Trophoblast cell (in vitro differentiated cells and primary cell): Measurements from ENCODE around the gene GDE1.
A peak's percentile ranks its signal among the peaks of the same experiment; 100 is the strongest.

Experiments used
- DNase-seq, 2 donors: peaks; one replicate each; pipeline ENCODE4 v3.0.0-alpha.2; 2016
- H2AFZ ChIP-seq: 2 replicates; pipeline ENCODE4 v1.6.1; 2013; ENCODE audit warnings: low read length, moderate library complexity, mild to moderate bottlenecking; ENCODE audit not compliant: insufficient read depth, poor library complexity
- H2AK5ac ChIP-seq: 2 replicates; pipeline ENCODE4 v1.6.1; 2013; ENCODE audit warnings: mild to moderate bottlenecking, low read length
- H2BK120ac ChIP-seq: 2 replicates; pipeline ENCODE4 v1.6.1; 2013; ENCODE audit warnings: low read length, mild to moderate bottlenecking, moderate library complexity; ENCODE audit not compliant: insufficient read depth, poor library complexity
- H2BK12ac ChIP-seq: 2 replicates; pipeline ENCODE4 v1.6.1; 2013; ENCODE audit warnings: mild to moderate bottlenecking, low read length, moderate library complexity
- H2BK5ac ChIP-seq: 2 replicates; pipeline ENCODE4 v1.6.1; 2013; ENCODE audit warnings: low read length, low read depth, moderate library complexity, mild to moderate bottlenecking; ENCODE audit not compliant: poor library complexity
- H3K14ac ChIP-seq: 2 replicates; pipeline ENCODE4 v1.6.1; 2013; ENCODE audit warnings: mild to moderate bottlenecking, low read length
- H3K18ac ChIP-seq: 2 replicates; pipeline ENCODE4 v1.6.1; 2013; ENCODE audit warnings: mild to moderate bottlenecking, low read length
- H3K23ac ChIP-seq: 2 replicates; pipeline ENCODE4 v1.6.1; 2013; ENCODE audit warnings: low read length
- H3K27ac ChIP-seq: 2 replicates; pipeline ENCODE4 v1.5.1; 2013; ENCODE audit warnings: low read depth, mild to moderate bottlenecking, inconsistent platforms, low read length, moderate library complexity
- H3K27me3 ChIP-seq: 2 replicates; pipeline ENCODE4 v1.6.1; 2013; ENCODE audit warnings: inconsistent platforms, mild to moderate bottlenecking, low read length, moderate library complexity; ENCODE audit not compliant: insufficient read depth
- H3K36me3 ChIP-seq, 2 experiments: 1 replicate in 1 of 2; 2 replicates in 1 of 2; pipeline ENCODE4 v1.6.1; 2013; ENCODE audit warnings: low read length in 2 of 2, mild to moderate bottlenecking in 2 of 2, moderate library complexity in 1 of 2; ENCODE audit not compliant: insufficient read depth in 2 of 2, control insufficient read depth in 1 of 2
- H3K4ac ChIP-seq: 2 replicates; pipeline ENCODE4 v1.6.1; 2013; ENCODE audit warnings: low read depth, mild to moderate bottlenecking, low read length, moderate library complexity
- H3K4me1 ChIP-seq, 2 experiments: 1 replicate in 1 of 2; 2 replicates in 1 of 2; pipeline ENCODE4 v1.6.1; 2013; ENCODE audit warnings: low read length in 2 of 2, mild to moderate bottlenecking in 2 of 2, moderate library complexity in 1 of 2; ENCODE audit not compliant: insufficient read depth in 2 of 2, control insufficient read depth in 1 of 2
- H3K4me2 ChIP-seq: 2 replicates; pipeline ENCODE4 v1.6.1; 2013; ENCODE audit warnings: inconsistent platforms, mild to moderate bottlenecking, low read length, moderate library complexity
- H3K4me3 ChIP-seq: 2 replicates; pipeline ENCODE4 v1.5.1; 2013; ENCODE audit warnings: mild to moderate bottlenecking, low read depth, low read length, inconsistent platforms
- H3K79me1 ChIP-seq: one replicate; pipeline ENCODE4 v1.6.1; 2013; ENCODE audit warnings: low read length
- H3K79me2 ChIP-seq: 2 replicates; pipeline ENCODE4 v1.6.1; 2013; ENCODE audit warnings: low read length, mild to moderate bottlenecking; ENCODE audit not compliant: control insufficient read depth, insufficient read depth, poor library complexity
- H3K9ac ChIP-seq: 2 replicates; pipeline ENCODE4 v1.6.1; 2013; ENCODE audit warnings: mild to moderate bottlenecking, low read length
- H3K9me3 ChIP-seq: 2 replicates; pipeline ENCODE4 v1.6.1; 2013; ENCODE audit warnings: low read depth, mild to moderate bottlenecking, control low read depth, inconsistent platforms, low read length; ENCODE audit not compliant: insufficient read depth
- H4K12ac ChIP-seq: 2 replicates; pipeline ENCODE4 v1.6.1; 2013; ENCODE audit warnings: low read depth, mild to moderate bottlenecking, low read length, moderate library complexity
- H4K8ac ChIP-seq: 2 replicates; pipeline ENCODE4 v1.6.1; 2013; ENCODE audit warnings: low read depth, mild to moderate bottlenecking, low read length, moderate library complexity
- H4K91ac ChIP-seq: one replicate; pipeline ENCODE4 v1.6.1; 2013; ENCODE audit warnings: low read depth, mild to moderate bottlenecking, low read length, moderate library complexity
- WGBS: extraction: QIAGEN DNeasy Blood & Tissue Kit; methylation state at CpG from one replicate; pipeline ENCODE4 v1.1.7; 2013; ENCODE audit warnings: missing lambda C conversion rate; ENCODE audit not compliant: insufficient read length, insufficient coverage; ENCODE audit errors: extremely low coverage; 5-methylcytosine and 5-hydroxymethylcytosine counted together

GDE1 gene

DNA sequence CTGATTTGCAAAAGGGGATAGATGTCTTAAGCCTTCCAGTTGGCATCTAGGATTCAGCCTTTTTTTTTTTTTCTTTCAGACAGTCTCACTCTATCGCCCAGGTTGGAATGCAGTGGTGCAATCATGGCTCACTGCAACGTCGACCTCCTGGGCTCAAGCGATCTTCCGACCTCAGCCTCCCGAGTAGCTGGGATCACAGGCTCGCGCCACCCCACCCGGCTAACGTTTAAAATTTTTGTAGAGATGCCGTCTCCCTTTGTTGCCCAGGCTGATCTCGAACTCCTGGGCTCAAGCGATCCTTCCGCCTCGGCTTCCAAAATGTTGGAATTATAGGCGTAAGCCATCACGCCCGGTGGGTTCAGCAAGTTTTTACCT, 1.3 kb upstream of the GDE1 start:
- H4K91ac ChIP-seq: no peak overlapping the region
- peaks cover 0 to 2% of the 10 kb centered on the region in 2 experiments for H3K36me3 ChIP-seq
- H2BK120ac ChIP-seq: peak overlapping the region; percentile 43
- peaks cover 7% of the 10 kb centered on the region for H3K79me1 ChIP-seq
- peaks cover 2% of the 10 kb centered on the region for H3K9me3 ChIP-seq
- H3K4me1 ChIP-seq: peaks cover 0 to 2% of the 10 kb centered on the region in 2 experiments
- no peak overlapping the region for H3K14ac ChIP-seq
- H4K8ac ChIP-seq: peak overlapping the region; percentile 48
- H2BK12ac ChIP-seq: peak overlapping the region; percentile 17
- H3K4me2 ChIP-seq: no peak overlapping the region
- H3K4ac ChIP-seq: no peak overlapping the region
- H3K18ac ChIP-seq: no peak overlapping the region
- no peak overlapping the region for H4K12ac ChIP-seq
- H3K79me2 ChIP-seq: peaks cover 7% of the 10 kb centered on the region
- no peak overlapping the region for H3K23ac ChIP-seq
- no peaks in the 10 kb centered on the region for H3K27me3 ChIP-seq
- H2AFZ ChIP-seq: peak overlapping the region; percentile 56
- H3K27ac ChIP-seq: no peak overlapping the region
- no peak overlapping the region for H3K4me3 ChIP-seq
- peak; percentile 65 to 73 for DNase-seq
- no peak overlapping the region for H2BK5ac ChIP-seq
- no peak overlapping the region for H3K9ac ChIP-seq
- WGBS: no CpG with 5 or more reads among the region's 18 CpGs
- H2AK5ac ChIP-seq: no peak overlapping the region

DNA sequence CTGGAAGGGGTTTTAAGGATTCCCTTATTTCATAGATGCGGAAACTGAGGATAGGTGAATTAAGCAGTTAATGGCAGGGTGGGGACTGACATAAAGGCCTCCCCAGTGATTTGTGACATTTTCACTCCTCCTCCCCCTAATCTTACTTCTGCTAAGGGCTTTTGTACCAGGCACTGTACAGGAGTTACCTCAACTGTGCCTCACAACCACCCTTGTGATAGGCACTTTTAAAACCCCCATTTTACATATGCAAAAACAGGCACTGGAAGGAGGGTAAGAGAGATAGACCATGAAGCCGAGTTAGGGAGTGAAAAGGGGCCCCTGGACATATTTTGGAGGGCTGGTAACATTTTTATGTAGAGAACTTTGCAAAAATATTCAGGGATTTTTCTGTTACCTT, 862 bp upstream of the GDE1 start:
- no peak overlapping the region for H4K91ac ChIP-seq
- no peak overlapping the region for H2AFZ ChIP-seq
- WGBS: no CpG with 5 or more reads among the region's 2 CpGs
- H3K36me3 ChIP-seq: peaks cover 0 to 2% of the 10 kb centered on the region in 2 experiments
- no peak overlapping the region for H3K4ac ChIP-seq
- H3K27me3 ChIP-seq: no peaks in the 10 kb centered on the region
- no peak overlapping the region for H3K18ac ChIP-seq
- no peak for DNase-seq
- H2BK120ac ChIP-seq: no peak overlapping the region
- no peak overlapping the region for H2BK12ac ChIP-seq
- H3K79me2 ChIP-seq: peaks cover 7% of the 10 kb centered on the region
- no peak overlapping the region for H2BK5ac ChIP-seq
- H3K9me3 ChIP-seq: peaks cover 2% of the 10 kb centered on the region
- peaks cover 7% of the 10 kb centered on the region for H3K79me1 ChIP-seq
- H2AK5ac ChIP-seq: no peak overlapping the region
- no peak overlapping the region for H3K9ac ChIP-seq
- H4K8ac ChIP-seq: no peak overlapping the region
- H4K12ac ChIP-seq: no peak overlapping the region
- no peak overlapping the region for H3K4me3 ChIP-seq
- no peak overlapping the region for H3K4me2 ChIP-seq
- no peak overlapping the region for H3K14ac ChIP-seq
- peaks cover 0 to 2% of the 10 kb centered on the region in 2 experiments for H3K4me1 ChIP-seq
- H3K27ac ChIP-seq: no peak overlapping the region
- H3K23ac ChIP-seq: no peak overlapping the region

DNA sequence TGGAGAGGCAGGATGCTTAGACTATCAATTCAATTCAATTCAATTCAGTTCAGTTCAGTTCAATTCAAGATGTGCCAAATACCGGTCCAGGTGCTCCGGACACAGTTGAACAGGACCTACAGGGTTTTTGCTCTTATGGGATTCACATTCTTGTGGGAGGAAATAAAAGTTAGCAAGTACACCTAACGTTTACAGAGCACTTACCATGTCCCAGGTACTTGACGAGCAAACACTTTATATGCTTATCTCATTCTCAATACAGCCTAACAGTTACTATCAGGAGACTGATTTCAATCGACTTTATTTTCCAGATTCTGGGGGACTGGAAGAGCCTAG, 467 bp upstream of the GDE1 start:
- no peak for DNase-seq
- peaks cover 7% of the 10 kb centered on the region for H3K79me1 ChIP-seq
- no CpG with 5 or more reads among the region's 5 CpGs for WGBS
- H2BK12ac ChIP-seq: no peak overlapping the region
- H3K4me3 ChIP-seq: no peak overlapping the region
- H4K8ac ChIP-seq: peak overlapping the region; percentile 58
- peaks cover 7% of the 10 kb centered on the region for H3K79me2 ChIP-seq
- no peak overlapping the region for H2BK120ac ChIP-seq
- H3K36me3 ChIP-seq: peaks cover 0 to 2% of the 10 kb centered on the region in 2 experiments
- H2BK5ac ChIP-seq: no peak overlapping the region
- no peak overlapping the region for H3K9ac ChIP-seq
- H3K18ac ChIP-seq: no peak overlapping the region
- peaks cover 0 to 2% of the 10 kb centered on the region in 2 experiments for H3K4me1 ChIP-seq
- H3K14ac ChIP-seq: no peak overlapping the region
- no peak overlapping the region for H3K27ac ChIP-seq
- H3K27me3 ChIP-seq: no peaks in the 10 kb centered on the region
- H3K9me3 ChIP-seq: peaks cover 2% of the 10 kb centered on the region
- no peak overlapping the region for H4K12ac ChIP-seq
- no peak overlapping the region for H2AFZ ChIP-seq
- H3K4me2 ChIP-seq: peak overlapping the region; percentile 54
- H2AK5ac ChIP-seq: no peak overlapping the region
- H3K4ac ChIP-seq: no peak overlapping the region
- H3K23ac ChIP-seq: no peak overlapping the region
- H4K91ac ChIP-seq: no peak overlapping the region

DNA sequence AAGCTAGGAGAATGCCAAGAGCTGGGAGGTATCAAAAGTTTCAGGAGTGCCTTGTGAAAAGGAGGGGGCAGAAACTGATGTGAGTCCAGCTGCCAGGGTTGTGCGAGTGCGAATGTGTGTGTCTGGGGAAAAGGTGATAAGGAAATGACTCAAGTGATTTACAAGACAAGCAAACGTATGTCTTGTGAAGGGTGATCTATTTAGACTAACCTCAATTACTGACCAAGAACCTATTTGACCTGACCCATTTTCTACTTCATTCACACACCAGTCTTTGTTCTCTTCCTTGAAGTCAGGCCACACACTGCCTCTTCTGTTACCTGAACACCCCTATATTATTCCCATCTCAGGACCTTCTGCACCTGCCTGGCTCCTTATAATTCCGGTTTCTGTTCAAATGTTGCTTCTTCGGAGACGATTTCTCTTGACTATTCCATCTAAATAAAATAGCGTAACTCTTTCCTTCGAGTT, 1.0 kb downstream of the GDE1 start:
- H2AK5ac ChIP-seq: no peak overlapping the region
- no peak overlapping the region for H4K91ac ChIP-seq
- H3K79me1 ChIP-seq: peaks cover 7% of the 10 kb centered on the region
- peaks cover 0 to 6% of the 10 kb centered on the region in 2 experiments for H3K36me3 ChIP-seq
- peaks cover 0 to 2% of the 10 kb centered on the region in 2 experiments for H3K4me1 ChIP-seq
- H3K9ac ChIP-seq: no peak overlapping the region
- H3K23ac ChIP-seq: no peak overlapping the region
- peaks cover 7% of the 10 kb centered on the region for H3K79me2 ChIP-seq
- no peak overlapping the region for H3K4me3 ChIP-seq
- H3K9me3 ChIP-seq: peaks cover 2% of the 10 kb centered on the region
- DNase-seq: peak in 1 of 2 donors; percentile 40
- no peak overlapping the region for H2BK12ac ChIP-seq
- no CpG with 5 or more reads among the region's 8 CpGs for WGBS
- no peak overlapping the region for H3K27ac ChIP-seq
- peak overlapping the region; percentile 90 for H3K4me2 ChIP-seq
- no peak overlapping the region for H2BK5ac ChIP-seq
- no peak overlapping the region for H3K18ac ChIP-seq
- no peak overlapping the region for H4K8ac ChIP-seq
- H3K27me3 ChIP-seq: no peaks in the 10 kb centered on the region
- no peak overlapping the region for H3K4ac ChIP-seq
- H4K12ac ChIP-seq: no peak overlapping the region
- H2AFZ ChIP-seq: no peak overlapping the region
- no peak overlapping the region for H2BK120ac ChIP-seq
- no peak overlapping the region for H3K14ac ChIP-seq
